H1 (cell line): ENCODE data around the gene ATP1A3. TPM values are rescaled to one million over a fixed set of nuclear protein-coding genes. Genes with fewer than 3 reads are reported as not detected.

Experiments
- CTCF ChIA-PET: fragments of 300-600 bp; sonication (Branson Sonifier 250); formaldehyde crosslinking; loops from one replicate; lab custom pipeline; 2021; ENCODE audit not compliant: partially characterized antibody; lab: Charles Lee
- POLR2A ChIA-PET: fragments of 300-600 bp; sonication (Branson Sonifier 250); formaldehyde crosslinking; loops from one replicate; lab custom pipeline; 2021; ENCODE audit warnings: inconsistent platforms; ENCODE audit not compliant: partially characterized antibody; lab: Charles Lee
- DNase-seq, 2 experiments: peaks; one replicate each; pipeline versions ENCODE4 v3.0.0 to v3.0.0-alpha.2; 2010 to 2022; ENCODE audit warnings: low spot score in 2 of 2, low read depth in 1 of 2, mixed read lengths in 1 of 2
- FAIRE-seq: peaks from 2 replicates; lab custom pipeline; 2011; peaks lifted over from hg19 to GRCh38; lab: Jason Lieb, UNC
- H2AFZ ChIP-seq: 2 replicates; pipeline ENCODE4 v1.8.1; 2012; ENCODE audit warnings: low read length, inconsistent platforms
- H2AK5ac ChIP-seq: 2 replicates; pipeline ENCODE4 v1.6.1; 2013; ENCODE audit warnings: low read depth, low read length
- H2BK120ac ChIP-seq: replicated peaks from 2 replicates; pipeline ENCODE3; 2013; ENCODE audit warnings: low read depth, low read length, inconsistent platforms
- H2BK12ac ChIP-seq: 2 replicates; pipeline ENCODE4 v1.6.1; 2013; ENCODE audit warnings: low read depth, low read length
- H2BK15ac ChIP-seq: 2 replicates; pipeline ENCODE4 v1.6.1; 2013; ENCODE audit warnings: low read length
- H2BK20ac ChIP-seq: 2 replicates; pipeline ENCODE4 v1.6.1; 2013; ENCODE audit warnings: low read length
- H2BK5ac ChIP-seq: 2 replicates; pipeline ENCODE4 v1.6.1; 2013; ENCODE audit warnings: low read depth, low read length
- H3K14ac ChIP-seq: 2 replicates; pipeline ENCODE4 v1.6.1; 2013; ENCODE audit warnings: inconsistent platforms; ENCODE audit not compliant: insufficient read length
- H3K18ac ChIP-seq: 2 replicates; pipeline ENCODE4 v1.6.1; 2013; ENCODE audit warnings: low read length; ENCODE audit errors: extremely low read depth
- H3K23ac ChIP-seq: 2 replicates; pipeline ENCODE4 v1.6.1; 2013; ENCODE audit warnings: inconsistent platforms; ENCODE audit not compliant: insufficient read length
- H3K23me2 ChIP-seq: 2 replicates; pipeline ENCODE4 v1.6.1; 2013; ENCODE audit warnings: low read depth, low read length
- H3K27ac ChIP-seq: 2 replicates; pipeline ENCODE4 v1.6.1; 2011; ENCODE audit warnings: low read depth, low read length, inconsistent platforms
- H3K27me3 ChIP-seq, 4 experiments: replicated peaks in 1 of 4; 1 replicate in 1 of 4; 2 replicates in 3 of 4; pipeline versions ENCODE4 v1.6.1 to v1.8.1; 2011 to 2013; ENCODE audit warnings: low read length in 3 of 4, mild to moderate bottlenecking in 3 of 4, inconsistent platforms in 2 of 4, mixed read lengths in 2 of 4, moderate library complexity in 1 of 4; ENCODE audit not compliant: control insufficient read depth in 3 of 4, insufficient read depth in 3 of 4; ENCODE audit errors: extremely low read depth in 1 of 4
- H3K36me3 ChIP-seq, 4 experiments: 2 replicates each; pipeline versions ENCODE4 v1.6.1 to v1.8.1; 2011 to 2013; ENCODE audit warnings: mild to moderate bottlenecking in 4 of 4, low read length in 3 of 4, moderate library complexity in 2 of 4, control low read depth in 1 of 4, inconsistent platforms in 1 of 4; ENCODE audit not compliant: insufficient read depth in 4 of 4, control insufficient read depth in 2 of 4
- H3K4ac ChIP-seq: replicated peaks from 2 replicates; pipeline ENCODE3; 2013; ENCODE audit warnings: low read length, low read depth, mixed read lengths, inconsistent platforms; ENCODE audit not compliant: insufficient read length
- H3K4me1 ChIP-seq, 4 experiments: replicated peaks in 1 of 4; 1 replicate in 1 of 4; 2 replicates in 3 of 4; pipeline versions ENCODE4 v1.6.1 to v1.8.1; 2011 to 2013; ENCODE audit warnings: low read length in 3 of 4, inconsistent platforms in 2 of 4, mixed read lengths in 1 of 4; ENCODE audit not compliant: insufficient read depth in 4 of 4, control insufficient read depth in 3 of 4
- H3K4me2 ChIP-seq, 2 experiments: 2 replicates each; pipeline versions ENCODE4 v1.6.1 to v1.8.1; 2011 to 2013; ENCODE audit warnings: low read depth in 2 of 2, low read length in 2 of 2, control low read depth in 1 of 2, inconsistent platforms in 1 of 2, mild to moderate bottlenecking in 1 of 2; ENCODE audit not compliant: insufficient read depth in 1 of 2
- H3K4me3 ChIP-seq, 4 experiments: fragments of 200-600, 300-600 bp in 1 of 4; sonication (generic), shearing (Covaris generic), sonication (Bioruptor Twin) in 1 of 4; 2 replicates each; pipeline versions ENCODE4 v1.5.1 to v1.8.1; 2011 to 2016; ENCODE audit warnings: low read length in 4 of 4, low read depth in 3 of 4, control low read depth in 2 of 4, inconsistent platforms in 2 of 4, mild to moderate bottlenecking in 2 of 4, mixed read lengths in 1 of 4, moderate library complexity in 1 of 4; ENCODE audit not compliant: insufficient read depth in 2 of 4; ENCODE audit errors: extremely low read depth in 1 of 4
- H3K56ac ChIP-seq: replicated peaks from 2 replicates; pipeline ENCODE3; 2013; ENCODE audit warnings: low read depth, mild to moderate bottlenecking, mixed read lengths, low read length, inconsistent platforms; ENCODE audit not compliant: insufficient read length
- H3K79me1 ChIP-seq: 2 replicates; pipeline ENCODE4 v1.6.1; 2013; ENCODE audit warnings: low read depth, low read length, control low read depth
- H3K79me2 ChIP-seq, 2 experiments: 2 replicates each; pipeline versions ENCODE4 v1.6.1 to v1.8.1; 2012 to 2013; ENCODE audit warnings: low read length in 2 of 2, mild to moderate bottlenecking in 2 of 2, inconsistent platforms in 1 of 2; ENCODE audit not compliant: insufficient read depth in 2 of 2, control insufficient read depth in 1 of 2
- H3K9ac ChIP-seq, 4 experiments: replicated peaks in 1 of 4; 1 replicate in 1 of 4; 2 replicates in 3 of 4; pipeline versions ENCODE4 v1.6.1 to v1.8.1; 2011 to 2013; ENCODE audit warnings: low read depth in 3 of 4, low read length in 3 of 4, control low read depth in 2 of 4, mild to moderate bottlenecking in 2 of 4, moderate library complexity in 2 of 4, inconsistent platforms in 1 of 4; ENCODE audit errors: extremely low read depth in 1 of 4
- H3K9me3 ChIP-seq, 2 experiments: 2 replicates each; pipeline versions ENCODE4 v1.6.1 to v1.8.1; 2012 to 2013; ENCODE audit warnings: mild to moderate bottlenecking in 2 of 2, moderate library complexity in 2 of 2, control low read depth in 1 of 2, inconsistent platforms in 1 of 2, low read depth in 1 of 2, low read length in 1 of 2, mixed read lengths in 1 of 2; ENCODE audit not compliant: insufficient read depth in 2 of 2
- H4K20me1 ChIP-seq, 2 experiments: replicated peaks in 1 of 2; 2 replicates each; pipeline versions ENCODE3 to v1.8.1; 2011 to 2013; ENCODE audit warnings: inconsistent platforms in 2 of 2, low read length in 2 of 2, mild to moderate bottlenecking in 1 of 2; ENCODE audit not compliant: insufficient read depth in 2 of 2, control insufficient read depth in 1 of 2
- H4K5ac ChIP-seq: 2 replicates; pipeline ENCODE4 v1.6.1; 2013; ENCODE audit warnings: low read length, low read depth, mixed read lengths, inconsistent platforms; ENCODE audit not compliant: insufficient read length
- H4K8ac ChIP-seq: 2 replicates; pipeline ENCODE4 v1.8.0; 2013; ENCODE audit warnings: mild to moderate bottlenecking, moderate library complexity, low read length, inconsistent platforms; ENCODE audit not compliant: insufficient read depth; ENCODE audit errors: extremely low read depth
- H4K91ac ChIP-seq: replicated peaks from 2 replicates; pipeline ENCODE3; 2013; ENCODE audit warnings: low read length, mixed read lengths, inconsistent platforms; ENCODE audit not compliant: insufficient read length
- CHD2 ChIP-seq: IDR thresholded peaks from 2 replicates; pipeline ENCODE4 v1.6.1; 2012; ENCODE audit warnings: low read length, improper control_type of control experiment
- KDM1A ChIP-seq: fragments of 200-600, 300-600 bp; sonication (generic); IDR thresholded peaks from 2 replicates; pipeline ENCODE4 v1.7.1; 2016; ENCODE audit warnings: mild to moderate bottlenecking, low read length, borderline replicate concordance
- KDM5A ChIP-seq: fragments of 200-600 bp; IDR thresholded peaks from 2 replicates; pipeline ENCODE4 v1.7.1; 2012; ENCODE audit warnings: mild to moderate bottlenecking, low read length, inconsistent platforms, mixed read lengths
- RAD21 ChIP-seq, 2 experiments: IDR thresholded peaks in 1 of 2; conservative IDR thresholded peaks in 1 of 2; 2 replicates each; pipeline ENCODE4 v1.6.1; 2011; ENCODE audit warnings: low read depth in 2 of 2, low read length in 2 of 2, improper control_type of control experiment in 1 of 2, inconsistent platforms in 1 of 2, mild to moderate bottlenecking in 1 of 2, moderate library complexity in 1 of 2
- RBBP5 ChIP-seq: IDR thresholded peaks from 2 replicates; pipeline ENCODE4 v1.7.1; 2012; ENCODE audit warnings: low read depth, mild to moderate bottlenecking, inconsistent platforms, low read length, moderate library complexity, borderline replicate concordance
- WGBS, 2 experiments: shearing (Covaris generic) in 1 of 2; methylation state at CpG; one replicate each; pipeline versions ENCODE4 v1.1.6 to v1.1.7; 2013 to 2015; ENCODE audit warnings: low lambda C conversion rate in 2 of 2, mixed read lengths in 2 of 2, inconsistent platforms in 1 of 2, low coverage in 1 of 2, missing lambda C conversion rate in 1 of 2; ENCODE audit not compliant: insufficient replicate concordance in 2 of 2, insufficient coverage in 1 of 2, insufficient read length in 1 of 2; ENCODE audit errors: extremely low coverage in 1 of 2, missing lambda C conversion rate in 1 of 2; 5-methylcytosine and 5-hydroxymethylcytosine counted together
- polyA plus RNA-seq, 7 experiments: library from polyadenylated mRNA; depleted of rRNA in 3 of 7; stranded (reverse) in 5 of 7; unstranded in 2 of 7; fragments of >200 nt in 5 of 7; fragments of 200-250 nt in 2 of 7; gene quantifications; 1 replicate in 5 of 7; 2 replicates in 1 of 7; 4 replicates in 1 of 7; pipeline versions ENCODE4 v1.2.1 to v1.2.3, GENCODE V29; 2011 to 2013; ENCODE audit warnings: missing spikeins in 2 of 7, mixed read lengths in 2 of 7
- total RNA-seq: library from RNA; stranded (reverse); fragmentation: NEBNext Ultra II Directional; extraction: Animal tissue kit (Norgen Biotek cat#: 25700); gene quantifications from 2 replicates; pipeline ENCODE4 v1.2.1, GENCODE V29; 2021
- TF ChIP-seq, protein P1 (sequence below), 3 experiments: IDR thresholded peaks; 1 replicate in 2 of 3; 2 replicates in 1 of 3; pipeline versions ENCODE4 v1.5.1 to v1.6.1; 2011; ENCODE audit warnings: low read length in 3 of 3, mild to moderate bottlenecking in 3 of 3, inconsistent platforms in 2 of 3, low read depth in 1 of 3, moderate library complexity in 1 of 3; ENCODE audit not compliant: insufficient read depth in 1 of 3; ENCODE audit errors: control extremely low read depth in 1 of 3

The ATP1A3 gene
- total and polyA plus RNA-seq, 2 of the 8 experiments (the other 6 are each of a cell fraction or from before 2014, with no cell fraction given): 11.1 to 41.2 TPM

- peaks cover 2 to 11% (median 7%) of the 10 kb centered on the region in 4 experiments; a peak in 4 of 8 replicates for H3K36me3 ChIP-seq
- H4K5ac ChIP-seq: no peak overlapping the region
- no peaks in the 10 kb centered on the region for H3K27me3 ChIP-seq
- CTCF ChIA-PET: interaction anchor here (0.6 to 3.3 kb wide), 22 partner anchors 9 to 1571 kb away, joined by 3 to 21 read pairs (median 5); no protein-coding TSS in a partner anchor
- H2BK5ac ChIP-seq: no peak overlapping the region
- no peak overlapping the region for H2BK120ac ChIP-seq
- no peak overlapping the region; the same call in 1 of the 2 replicates for H2AK5ac ChIP-seq
- no peak overlapping the region for H3K23ac ChIP-seq
- H3K79me2 ChIP-seq: no peaks in the 10 kb centered on the region
- H3K4ac ChIP-seq: no peak overlapping the region
- H3K9ac ChIP-seq: no peak overlapping the region
- H2AFZ ChIP-seq: no peak overlapping the region
- H3K9me3 ChIP-seq: no peaks in the 10 kb centered on the region
- no peak overlapping the region for H3K18ac ChIP-seq
- H2BK15ac ChIP-seq: no peak overlapping the region
- H3K14ac ChIP-seq: no peak overlapping the region
- 74% methylated on average over 17 of the region's 17 CpGs; no CpG with 5 or more reads in 1 of the 2 experiments for whole genome bisulfite sequencing, 2 experiments
- DNase-seq: peak in 1 of 2 experiments; percentile 84
- no peak overlapping the region for H3K27ac ChIP-seq
- H3K56ac ChIP-seq: no peak overlapping the region
- H3K4me1 ChIP-seq: no peaks in the 10 kb centered on the region; a peak in 1 of 7 replicates
- no peak overlapping the region for H2BK20ac ChIP-seq
- H3K79me1 ChIP-seq: no peaks in the 10 kb centered on the region
- TF ChIP-seq KDM1A (no peak), RAD21 (IDR thresholded peaks at IDR 0.05 in 1 of 2, conservative IDR thresholded peaks at IDR 0.05 in 1 of 2; ENCODE audit: low read depth in 2 of 2, low read length in 2 of 2) (peak; percentile 40 to 52), CHD2 (no peak), RBBP5 (no peak), KDM5A (no peak)
- TF ChIP-seq, protein P1, sequence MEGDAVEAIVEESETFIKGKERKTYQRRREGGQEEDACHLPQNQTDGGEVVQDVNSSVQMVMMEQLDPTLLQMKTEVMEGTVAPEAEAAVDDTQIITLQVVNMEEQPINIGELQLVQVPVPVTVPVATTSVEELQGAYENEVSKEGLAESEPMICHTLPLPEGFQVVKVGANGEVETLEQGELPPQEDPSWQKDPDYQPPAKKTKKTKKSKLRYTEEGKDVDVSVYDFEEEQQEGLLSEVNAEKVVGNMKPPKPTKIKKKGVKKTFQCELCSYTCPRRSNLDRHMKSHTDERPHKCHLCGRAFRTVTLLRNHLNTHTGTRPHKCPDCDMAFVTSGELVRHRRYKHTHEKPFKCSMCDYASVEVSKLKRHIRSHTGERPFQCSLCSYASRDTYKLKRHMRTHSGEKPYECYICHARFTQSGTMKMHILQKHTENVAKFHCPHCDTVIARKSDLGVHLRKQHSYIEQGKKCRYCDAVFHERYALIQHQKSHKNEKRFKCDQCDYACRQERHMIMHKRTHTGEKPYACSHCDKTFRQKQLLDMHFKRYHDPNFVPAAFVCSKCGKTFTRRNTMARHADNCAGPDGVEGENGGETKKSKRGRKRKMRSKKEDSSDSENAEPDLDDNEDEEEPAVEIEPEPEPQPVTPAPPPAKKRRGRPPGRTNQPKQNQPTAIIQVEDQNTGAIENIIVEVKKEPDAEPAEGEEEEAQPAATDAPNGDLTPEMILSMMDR (IDR thresholded peaks at IDR 0.05; ENCODE audit: control extremely low read depth in 1 of 3, insufficient read depth in 1 of 3, low read depth in 1 of 3, low read length in 3 of 3): peak; percentile 68 to 84 (median 81)
- TF ChIP-seq, all 59 proteins: peak for 2
- Histone ChIP-seq H3K23me2 (no peaks in the 10 kb centered on the region), H4K91ac (no peak overlapping the region), H2BK12ac (no peak overlapping the region), H4K20me1 (peaks cover 2 to 3% of the 10 kb centered on the region in 2 experiments), H3K4me2 (no peak overlapping the region), H4K8ac (peak overlapping the region; percentile 11; the same call in 1 of the 2 replicates), H3K4me3 (no peak overlapping the region)
- POLR2A ChIA-PET: interaction anchor here (0.6 to 1.4 kb wide), 4 partner anchors 13 to 156 kb away, joined by 3 to 4 read pairs (median 4); no protein-coding TSS in a partner anchor
- no peak for FAIRE-seq
These were observed 29.3 kb upstream of the ATP1A3 start for GRCh38 chr19:42023121-42023942.
